DMS 273 (cell line): ENCODE measurements around the gene ALOX5.
"Not testable (repeated sequence)": the region's sequence is repeated elsewhere in the genome, so short reads cannot be mapped to it uniquely, and the experiment has no call there.

Experiments
- DNase-seq: peaks from one replicate; lab custom pipeline; 2025; ENCODE audit not compliant: unreplicated experiment; lab: John Stamatoyannopoulos, UW

ALOX5 gene

GRCh38 chr10:45461034-45461433 lies 87.0 kb downstream of the ALOX5 start:
- DNase-seq = no peak

GRCh38 chr10:45463244-45464116 lies 89.5 kb downstream of the ALOX5 start:
- DNase-seq = no peak

DNA sequence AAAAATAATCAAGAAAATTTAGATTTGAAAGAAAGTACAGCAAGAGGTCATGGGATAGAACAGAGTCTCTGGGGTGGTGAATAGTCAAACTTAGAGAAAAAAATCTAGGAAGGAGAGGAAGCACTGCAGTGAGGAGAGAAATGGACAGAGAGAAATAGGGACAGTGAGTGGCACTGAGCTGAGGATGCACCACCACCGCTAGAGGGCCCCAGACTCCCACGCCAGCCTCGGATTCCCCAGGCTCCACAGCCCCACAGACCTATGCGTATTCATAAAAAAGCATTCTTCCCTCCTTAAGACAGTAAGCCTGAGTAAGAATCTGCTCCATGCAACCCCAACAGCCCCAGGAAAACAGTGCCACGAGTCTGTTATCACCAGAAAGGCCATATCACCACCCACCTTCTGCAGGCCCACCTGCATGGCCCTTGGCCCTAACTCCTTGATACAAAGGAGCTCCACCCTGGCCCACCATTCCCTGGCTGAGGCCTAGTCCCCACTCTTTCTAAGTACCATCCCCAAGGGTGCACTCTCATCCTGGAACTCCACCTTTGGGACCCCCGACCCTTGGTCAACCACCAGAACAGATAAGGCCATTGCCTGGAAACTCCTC lies 91.0 kb downstream of the ALOX5 start:
- DNase-seq = peak; percentile 72

DNA sequence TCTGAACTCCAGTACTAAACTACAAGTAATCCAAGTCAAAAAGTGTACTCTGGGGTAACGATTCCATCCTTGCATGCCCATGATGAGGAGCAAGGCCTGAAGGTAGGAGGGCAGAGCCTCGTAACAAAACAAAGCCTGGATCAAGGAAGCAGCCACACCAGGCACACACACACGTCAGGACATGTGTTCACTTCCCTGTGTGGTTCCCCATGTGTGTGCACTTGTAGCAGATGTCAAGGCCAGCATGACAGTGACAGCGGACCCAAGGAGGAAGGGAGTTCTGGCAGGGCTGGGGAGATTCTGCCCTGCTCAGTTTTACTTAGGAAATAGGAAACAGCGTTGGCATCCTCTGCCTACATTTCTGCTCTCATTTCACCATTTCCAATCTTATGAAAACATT lies 92.8 kb downstream of the ALOX5 start:
- DNase-seq = no peak

DNA sequence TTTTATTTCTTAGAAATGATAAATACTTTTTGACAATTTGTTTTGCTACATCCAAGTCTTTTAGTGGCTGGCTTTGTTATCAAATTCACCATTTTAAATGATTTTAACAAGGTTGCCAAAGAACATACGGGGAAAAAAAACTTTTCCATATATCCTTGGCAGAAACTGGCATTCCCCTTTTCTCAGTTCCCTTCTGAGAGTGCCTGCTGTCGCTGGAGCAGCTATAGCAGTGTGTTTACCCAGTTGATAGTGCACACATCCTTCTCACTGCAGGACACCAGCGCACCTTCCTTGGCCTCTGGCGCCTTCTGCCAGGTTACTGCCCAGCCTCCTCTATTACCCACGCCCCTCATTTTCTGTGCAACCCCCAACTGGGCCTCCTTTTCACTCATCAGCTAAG lies 94.1 kb downstream of the ALOX5 start:
- no peak for DNase-seq

DNA sequence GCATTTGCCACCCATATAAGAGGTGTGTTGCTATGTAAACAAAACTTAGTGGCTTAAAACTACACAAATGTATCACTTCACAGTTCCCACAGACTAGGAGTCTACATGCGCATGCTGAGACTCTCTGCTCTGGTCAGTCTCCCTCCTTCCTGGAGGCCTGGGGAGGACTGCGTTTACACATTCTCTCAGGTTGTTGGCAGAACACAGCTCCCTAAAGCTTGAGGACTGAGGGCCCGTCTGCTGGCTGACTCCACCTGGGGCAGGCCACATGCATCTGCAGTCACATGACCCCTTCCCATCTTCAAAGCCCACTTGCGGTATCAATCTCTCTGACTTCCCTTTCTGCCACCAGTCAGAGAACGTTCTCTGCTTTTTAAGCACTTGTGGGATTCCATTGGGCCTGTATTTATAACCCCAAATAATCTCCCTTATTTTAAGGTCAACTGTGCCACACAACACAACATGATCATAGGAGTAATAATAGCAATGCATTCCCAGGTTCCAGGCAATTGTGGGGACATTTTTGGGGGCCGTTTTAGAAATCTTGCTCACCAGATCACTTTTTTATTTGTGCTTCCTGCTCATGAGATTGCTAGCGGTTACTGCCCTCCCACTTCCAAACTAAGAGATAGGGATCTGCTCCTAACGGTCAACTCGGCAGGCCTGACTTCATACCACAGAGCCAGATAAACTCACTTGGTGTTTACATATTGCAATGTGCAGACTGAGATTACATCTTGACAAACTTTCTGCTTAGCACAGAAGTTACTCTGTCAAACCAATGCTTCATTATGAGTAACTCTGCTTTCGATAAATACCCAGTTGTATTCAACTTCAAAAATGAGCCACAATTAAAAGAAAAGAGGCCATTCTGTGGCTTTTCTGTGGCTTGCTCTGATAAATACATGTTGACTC lies 96.3 kb downstream of the ALOX5 start:
- DNase-seq = no peak

GRCh38 chr10:45471059-45471458 lies 97.0 kb downstream of the ALOX5 start:
- no peak for DNase-seq

GRCh38 chr10:45471531-45472310 lies 97.7 kb downstream of the ALOX5 start:
- no peak for DNase-seq

DNA sequence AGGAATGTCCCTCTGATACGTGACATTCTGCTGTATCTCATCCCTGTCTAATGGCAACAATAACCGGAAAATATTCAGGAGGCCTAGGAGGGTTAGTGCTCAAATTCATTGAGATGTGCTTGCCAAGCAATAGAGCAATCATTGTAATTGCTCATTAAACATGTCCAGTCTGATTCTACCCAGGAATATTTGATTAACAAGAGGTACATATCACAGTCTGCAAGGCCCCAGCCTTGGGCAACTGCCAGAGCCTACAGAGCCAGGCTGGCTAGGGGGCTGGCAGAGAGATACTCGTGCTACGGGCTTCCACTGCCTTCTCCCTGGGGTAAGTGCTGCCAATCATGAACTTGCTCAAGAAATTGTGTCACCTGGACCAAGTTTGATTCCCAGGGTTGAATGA lies 99.1 kb downstream of the ALOX5 start:
- DNase-seq = peak; percentile 33

GRCh38 chr10:45476559-45476958 lies 102.5 kb downstream of the ALOX5 start:
- DNase-seq = no peak

DNA sequence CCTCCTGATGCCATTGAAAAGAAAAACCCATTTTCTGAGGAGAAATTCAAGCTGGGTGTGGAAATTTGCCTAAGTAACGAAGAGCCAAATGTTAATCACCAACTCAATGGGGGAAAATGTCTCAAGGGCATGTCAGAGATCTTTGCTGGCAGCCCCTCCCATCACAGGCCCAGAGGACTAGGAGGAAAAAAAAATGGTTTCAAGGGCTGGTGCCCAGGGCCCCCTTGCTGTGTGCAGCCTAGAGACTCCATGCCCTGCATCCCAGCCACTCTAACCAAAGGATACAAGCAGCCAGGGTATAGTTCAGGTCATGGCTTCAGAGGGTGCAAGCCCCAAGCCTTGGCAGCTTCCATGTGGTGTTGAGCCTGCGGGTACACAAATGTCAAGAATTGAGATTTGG lies 106.3 kb downstream of the ALOX5 start:
- DNase-seq = no peak

- not testable (repeated sequence) for DNase-seq
These were observed 107.1 kb downstream of the ALOX5 start for GRCh38 chr10:45481100-45481499.

- DNase-seq = no peak
These were observed 109.0 kb downstream of the ALOX5 start for GRCh38 chr10:45483002-45483401.

DNA sequence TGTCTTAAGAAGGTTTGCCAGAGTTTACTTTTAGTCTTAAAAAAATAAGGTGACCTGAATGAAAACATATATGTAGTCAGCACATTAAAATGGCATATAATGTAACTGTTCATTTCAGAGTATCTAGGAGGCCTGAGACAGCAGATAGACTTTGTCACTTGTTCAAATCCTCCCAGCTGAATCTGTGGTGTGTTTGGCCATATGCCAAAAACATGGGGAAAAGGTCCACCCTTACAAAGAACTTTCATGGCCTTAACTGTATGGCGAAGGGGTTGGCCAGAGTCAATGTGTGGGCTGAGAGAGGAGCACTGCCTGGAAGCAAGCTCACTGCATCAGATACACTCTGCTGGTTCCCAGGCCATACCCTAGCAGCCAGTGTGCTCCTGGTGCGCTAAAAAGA lies 113.7 kb downstream of the ALOX5 start:
- DNase-seq = no peak

- DNase-seq = no peak
These were observed 114.3 kb downstream of the ALOX5 start for GRCh38 chr10:45488365-45488764.

DNA sequence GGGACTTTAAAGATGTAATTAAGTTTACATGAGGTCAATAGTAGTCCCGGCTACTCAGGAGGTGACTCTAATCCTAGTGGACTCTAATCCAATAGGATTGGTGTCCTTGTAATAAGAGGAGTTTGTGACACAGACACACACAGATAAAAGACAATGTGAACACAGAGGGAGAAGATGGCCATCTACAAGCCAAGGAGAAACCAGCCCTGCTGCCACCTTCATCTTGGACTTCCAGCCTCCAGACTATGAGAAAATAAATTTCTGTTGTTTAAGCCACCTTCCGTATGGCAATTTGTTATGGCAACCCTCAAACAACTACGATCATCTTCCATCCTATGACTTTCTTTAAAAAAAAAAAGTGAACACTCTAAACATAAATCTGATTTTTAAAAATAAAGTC lies 116.3 kb downstream of the ALOX5 start:
- DNase-seq = no peak

DNA sequence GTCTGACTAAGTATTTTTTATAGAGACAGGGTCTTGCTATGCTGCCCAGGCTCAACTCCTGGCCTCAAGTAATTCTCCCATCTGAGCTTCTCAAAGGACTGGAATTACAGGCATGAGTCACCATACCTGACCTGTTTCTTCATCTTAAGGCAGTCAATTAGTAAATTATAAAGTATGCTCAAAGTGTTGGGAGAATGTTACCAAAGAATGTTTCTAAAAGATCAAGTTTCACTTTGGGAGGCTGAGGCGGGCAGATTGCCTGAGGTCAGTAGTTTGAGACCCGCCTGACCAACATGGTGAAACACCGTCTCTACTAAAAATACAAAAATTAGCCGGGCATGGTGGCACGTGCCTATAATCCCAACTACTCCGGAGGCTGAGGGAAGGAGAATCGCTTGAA lies 117.0 kb downstream of the ALOX5 start:
- DNase-seq = no peak
